SU-DHL-6 (cell line): ENCODE results near the gene MPO.

Experiments
- H2AFZ ChIP-seq: fragments of 200-600 bp; sonication (generic); 2 replicates; pipeline ENCODE4 v1.6.1; 2014; ENCODE audit warnings: low read depth, mild to moderate bottlenecking, moderate library complexity, mixed read lengths, antibody characterized with exemption, low read length; ENCODE audit not compliant: severe bottlenecking
- H3F3A ChIP-seq: fragments of 200-600 bp; shearing (Covaris generic); 2 replicates; pipeline ENCODE4 v1.6.0; 2016; ENCODE audit warnings: antibody characterized with exemption, mild to moderate bottlenecking; ENCODE audit not compliant: insufficient read depth
- H3K27ac ChIP-seq: fragments of 200-600 bp; sonication (generic); 2 replicates; pipeline ENCODE4 v1.5.1; 2016; ENCODE audit warnings: low read depth, mild to moderate bottlenecking, low read length, moderate library complexity, mixed read lengths
- H3K27me3 ChIP-seq: fragments of 200-600 bp; sonication (generic), shearing (Covaris generic); 2 replicates; pipeline ENCODE4 v1.6.0; 2014; ENCODE audit warnings: mild to moderate bottlenecking, low read length
- H3K36me3 ChIP-seq: fragments of 200-600 bp; sonication (generic); 2 replicates; pipeline ENCODE4 v1.6.1; 2014; ENCODE audit warnings: mild to moderate bottlenecking, low read length, mixed read lengths
- H3K4me2 ChIP-seq: fragments of 300-600, 200-600 bp; shearing (Covaris generic), sonication (generic); 2 replicates; pipeline ENCODE4 v1.6.0; 2014; ENCODE audit warnings: low read length, low read depth, mild to moderate bottlenecking; ENCODE audit not compliant: poor library complexity, severe bottlenecking
- H3K4me3 ChIP-seq: fragments of 200-600 bp; sonication (generic); 2 replicates; pipeline ENCODE4 v1.5.1; 2014; ENCODE audit warnings: antibody characterized with exemption, low read length, mild to moderate bottlenecking, mixed read lengths; ENCODE audit not compliant: insufficient read depth, poor library complexity, severe bottlenecking
- H3K79me2 ChIP-seq: fragments of 200-600 bp; sonication (generic); 2 replicates; pipeline ENCODE4 v1.6.1; 2014; ENCODE audit warnings: mild to moderate bottlenecking, low read length, moderate library complexity; ENCODE audit not compliant: insufficient read depth
- H3K9ac ChIP-seq: fragments of 200-600 bp; sonication (generic); 2 replicates; pipeline ENCODE4 v1.7.0; 2014; ENCODE audit warnings: mild to moderate bottlenecking, low read length
- H3K9me2 ChIP-seq: fragments of 200-600 bp; sonication (generic); replicated peaks from 2 replicates; pipeline ENCODE4 v1.6.1; 2014; ENCODE audit warnings: low read length; ENCODE audit not compliant: insufficient read depth
- H3K9me3 ChIP-seq: fragments of 200-600 bp; sonication (generic); 2 replicates; pipeline ENCODE4 v1.6.1; 2014; ENCODE audit warnings: low read length, mixed read lengths; ENCODE audit not compliant: insufficient read depth
- H4K20me1 ChIP-seq: fragments of 200-600 bp; sonication (generic); 2 replicates; pipeline ENCODE4 v1.6.1; 2014; ENCODE audit warnings: low read depth, mild to moderate bottlenecking, antibody characterized with exemption, low read length, moderate library complexity, mixed read lengths
- EZH2phosphoT487 ChIP-seq: fragments of 200-600 bp; sonication (generic), shearing (Covaris generic); conservative IDR thresholded peaks from 2 replicates; pipeline ENCODE4 v1.6.1; 2018; ENCODE audit warnings: mild to moderate bottlenecking, antibody characterized with exemption, low read length, moderate library complexity, mixed read lengths
- TF ChIP-seq, protein P1 (sequence below): fragments of 200-600 bp; sonication (generic); IDR thresholded peaks from one replicate; pipeline ENCODE4 v1.5.1; 2017; ENCODE audit warnings: antibody characterized with exemption, mild to moderate bottlenecking, low read length, moderate library complexity; ENCODE audit not compliant: insufficient read depth, poor library complexity, severe bottlenecking

MPO gene

GRCh38 chr17:58302919-58303585 is 22.3 kb upstream of the MPO start:
- H4K20me1 ChIP-seq = no peaks in the 10 kb centered on the region
- no peak overlapping the region for H3K4me2 ChIP-seq
- H3K79me2 ChIP-seq = no peaks in the 10 kb centered on the region
- H3F3A ChIP-seq = no peaks in the 10 kb centered on the region
- no peak for TF ChIP-seq EZH2phosphoT487
- TF ChIP-seq, protein P1, sequence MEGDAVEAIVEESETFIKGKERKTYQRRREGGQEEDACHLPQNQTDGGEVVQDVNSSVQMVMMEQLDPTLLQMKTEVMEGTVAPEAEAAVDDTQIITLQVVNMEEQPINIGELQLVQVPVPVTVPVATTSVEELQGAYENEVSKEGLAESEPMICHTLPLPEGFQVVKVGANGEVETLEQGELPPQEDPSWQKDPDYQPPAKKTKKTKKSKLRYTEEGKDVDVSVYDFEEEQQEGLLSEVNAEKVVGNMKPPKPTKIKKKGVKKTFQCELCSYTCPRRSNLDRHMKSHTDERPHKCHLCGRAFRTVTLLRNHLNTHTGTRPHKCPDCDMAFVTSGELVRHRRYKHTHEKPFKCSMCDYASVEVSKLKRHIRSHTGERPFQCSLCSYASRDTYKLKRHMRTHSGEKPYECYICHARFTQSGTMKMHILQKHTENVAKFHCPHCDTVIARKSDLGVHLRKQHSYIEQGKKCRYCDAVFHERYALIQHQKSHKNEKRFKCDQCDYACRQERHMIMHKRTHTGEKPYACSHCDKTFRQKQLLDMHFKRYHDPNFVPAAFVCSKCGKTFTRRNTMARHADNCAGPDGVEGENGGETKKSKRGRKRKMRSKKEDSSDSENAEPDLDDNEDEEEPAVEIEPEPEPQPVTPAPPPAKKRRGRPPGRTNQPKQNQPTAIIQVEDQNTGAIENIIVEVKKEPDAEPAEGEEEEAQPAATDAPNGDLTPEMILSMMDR = no peak
- no peaks in the 10 kb centered on the region for H3K9me2 ChIP-seq
- no peaks in the 10 kb centered on the region for H3K9me3 ChIP-seq
- no peak overlapping the region for H3K9ac ChIP-seq
- no peaks in the 10 kb centered on the region for H3K36me3 ChIP-seq
- H2AFZ ChIP-seq = no peak overlapping the region
- H3K27ac ChIP-seq = no peak overlapping the region
- H3K27me3 ChIP-seq = no peaks in the 10 kb centered on the region
- H3K4me3 ChIP-seq = no peak overlapping the region

DNA sequence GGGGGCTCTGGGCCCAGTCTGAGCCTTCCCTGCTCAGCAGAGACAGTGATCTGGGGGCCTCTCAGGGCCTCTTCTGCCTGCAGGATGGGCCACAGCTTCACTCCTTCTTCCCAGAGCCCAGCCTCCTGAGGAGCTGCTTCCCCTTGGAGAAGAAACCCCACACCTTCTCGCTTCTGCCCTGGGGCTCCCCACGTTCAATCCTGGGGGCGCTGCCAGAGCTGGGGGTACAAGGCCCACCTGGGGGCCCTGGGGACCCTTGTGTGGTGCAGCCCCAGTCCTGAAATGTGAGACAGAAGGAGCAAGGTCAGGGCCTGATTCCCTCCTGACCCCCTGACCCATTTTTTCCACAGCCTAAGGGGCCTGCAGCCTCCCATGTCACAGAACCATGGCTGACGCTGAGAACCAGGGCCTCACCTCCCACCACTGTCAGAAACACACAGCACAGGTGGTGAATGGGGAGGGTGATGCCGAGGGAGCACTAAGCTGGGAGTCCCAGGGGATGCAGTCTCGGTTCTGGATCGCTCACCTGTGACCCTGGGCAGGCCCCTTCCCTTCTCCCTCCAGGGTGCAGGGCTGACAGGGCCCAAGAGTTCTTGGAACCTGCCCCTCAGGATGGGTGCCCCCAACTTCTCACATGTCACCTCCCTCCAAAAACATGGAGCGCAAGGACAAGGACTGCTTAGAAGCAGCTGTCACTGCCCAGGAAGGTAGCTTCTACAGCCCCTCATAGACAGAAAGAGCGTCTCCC is 21.6 kb upstream of the MPO start:
- Histone ChIP-seq H3K27ac (no peak overlapping the region), H3K4me2 (no peak overlapping the region)
- TF ChIP-seq, protein P1 = no peak
- no peak for TF ChIP-seq EZH2phosphoT487

DNA sequence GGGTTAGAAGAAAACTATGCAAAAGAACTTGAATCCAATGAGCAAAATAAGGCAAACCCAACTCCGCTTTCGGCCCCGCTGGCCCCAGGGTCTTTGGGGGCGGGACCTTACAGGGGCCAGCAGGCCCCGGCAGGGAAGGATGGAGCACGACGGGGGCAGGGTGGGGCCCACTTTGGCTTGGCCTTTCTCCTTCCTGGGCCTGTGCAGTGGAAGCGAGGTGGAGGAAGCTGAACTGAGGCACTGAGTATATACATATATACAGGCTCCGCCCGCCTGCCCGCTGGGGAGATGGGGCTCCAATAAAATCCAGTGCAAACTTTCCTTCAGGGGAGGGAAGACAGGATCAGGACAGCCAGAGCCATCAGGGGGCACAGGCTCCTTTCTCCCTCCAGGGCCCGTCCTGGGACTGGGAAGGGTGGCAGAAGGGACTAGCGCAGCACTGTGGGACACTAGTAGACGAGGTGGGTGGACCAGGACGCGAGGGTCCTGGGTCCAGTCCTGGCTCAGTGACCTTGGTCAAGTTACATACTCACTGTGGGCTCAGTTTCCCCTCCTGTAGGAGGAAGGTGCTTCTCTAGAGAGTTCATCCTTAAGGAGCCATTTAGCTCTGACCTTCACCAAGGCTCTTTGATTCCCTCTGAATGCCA is 20.9 kb upstream of the MPO start:
- no peak overlapping the region for H3K4me2 ChIP-seq
- H3K79me2 ChIP-seq = no peaks in the 10 kb centered on the region
- H3K9me3 ChIP-seq = no peaks in the 10 kb centered on the region
- no peaks in the 10 kb centered on the region for H3K9me2 ChIP-seq
- H3K27me3 ChIP-seq = no peaks in the 10 kb centered on the region; the same call in 1 of the 2 replicates
- no peak overlapping the region for H2AFZ ChIP-seq
- no peak overlapping the region for H3K27ac ChIP-seq
- no peaks in the 10 kb centered on the region for H3F3A ChIP-seq
- H4K20me1 ChIP-seq = no peaks in the 10 kb centered on the region
- TF ChIP-seq, protein P1 = no peak
- TF ChIP-seq EZH2phosphoT487 = no peak
- no peaks in the 10 kb centered on the region for H3K36me3 ChIP-seq
- H3K4me3 ChIP-seq = no peak overlapping the region
- no peak overlapping the region for H3K9ac ChIP-seq

More for the DNA sequence above, 21.6 kb upstream of the MPO start:
- no peaks in the 10 kb centered on the region for H3K36me3 ChIP-seq
- no peaks in the 10 kb centered on the region for H3K79me2 ChIP-seq
- H4K20me1 ChIP-seq = no peaks in the 10 kb centered on the region
- H3K9ac ChIP-seq = no peak overlapping the region
- no peaks in the 10 kb centered on the region for H3K9me3 ChIP-seq
- no peaks in the 10 kb centered on the region; the same call in 1 of the 2 replicates for H3K27me3 ChIP-seq
- H3K9me2 ChIP-seq = no peaks in the 10 kb centered on the region
- no peak overlapping the region for H2AFZ ChIP-seq
- no peaks in the 10 kb centered on the region for H3F3A ChIP-seq
- no peak overlapping the region for H3K4me3 ChIP-seq
